OCI-LY1 (cell line): ENCODE measurements around the gene ZC2HC1C.

ENCODE experiments used
- H2AFZ ChIP-seq: fragments of 200-600 bp; sonication (generic), shearing (Covaris generic); 2 replicates; pipeline ENCODE4 v1.6.0; 2014; ENCODE audit warnings: antibody characterized with exemption, mild to moderate bottlenecking, low read length
- H3F3A ChIP-seq: fragments of 200-600 bp; sonication (generic), shearing (Covaris generic); 2 replicates; pipeline ENCODE4 v1.6.0; 2014; ENCODE audit warnings: mild to moderate bottlenecking, antibody characterized with exemption, low read length, moderate library complexity; ENCODE audit not compliant: insufficient read depth
- H3K27ac ChIP-seq: fragments of 200-600 bp; sonication (generic); 2 replicates; pipeline ENCODE4 v1.5.1; 2014; ENCODE audit warnings: low read length, mixed run types, mild to moderate bottlenecking, low read depth; ENCODE audit not compliant: poor library complexity, severe bottlenecking
- H3K27me3 ChIP-seq: fragments of 200-600 bp; sonication (generic); 2 replicates; pipeline ENCODE4 v1.6.0; 2014; ENCODE audit warnings: antibody characterized with exemption, mild to moderate bottlenecking, low read length, moderate library complexity; ENCODE audit not compliant: insufficient read depth
- H3K36me3 ChIP-seq: fragments of 200-600 bp; sonication (generic); 2 replicates; pipeline ENCODE4 v1.6.1; 2014; ENCODE audit warnings: mild to moderate bottlenecking, antibody characterized with exemption, low read length, moderate library complexity, mixed read lengths; ENCODE audit not compliant: insufficient read depth
- H3K4me1 ChIP-seq: fragments of 200-600 bp; sonication (generic); 2 replicates; pipeline ENCODE4 v1.5.1; 2014; ENCODE audit warnings: mild to moderate bottlenecking, low read length, moderate library complexity; ENCODE audit not compliant: insufficient read depth, severe bottlenecking
- H3K4me2 ChIP-seq: fragments of 200-600 bp; sonication (generic), shearing (Covaris generic); 2 replicates; pipeline ENCODE4 v1.6.1; 2014; ENCODE audit warnings: low read length
- H3K4me3 ChIP-seq: fragments of 200-600 bp; sonication (generic); 2 replicates; pipeline ENCODE4 v1.5.1; 2014; ENCODE audit warnings: low read length, low read depth, mild to moderate bottlenecking, mixed read lengths; ENCODE audit not compliant: poor library complexity, severe bottlenecking
- H3K79me2 ChIP-seq: fragments of 200-600 bp; shearing (Covaris generic); 2 replicates; pipeline ENCODE4 v1.6.1; 2016; ENCODE audit warnings: mixed run types, low read length, mixed read lengths; ENCODE audit not compliant: insufficient read depth
- H3K9ac ChIP-seq: fragments of 200-600 bp; sonication (generic), shearing (Covaris generic); 2 replicates; pipeline ENCODE4 v1.6.1; 2014; ENCODE audit warnings: mild to moderate bottlenecking, low read length, mixed read lengths
- H3K9me2 ChIP-seq: fragments of 200-600 bp; sonication (generic), shearing (Covaris generic); 2 replicates; pipeline ENCODE4 v1.6.1; 2014; ENCODE audit warnings: low read depth, mild to moderate bottlenecking, low read length, mixed read lengths
- H3K9me3 ChIP-seq: fragments of 200-600 bp; shearing (Covaris generic); 2 replicates; pipeline ENCODE4 v1.6.1; 2014; ENCODE audit warnings: low read length, mixed read lengths
- H4K20me1 ChIP-seq: fragments of 200-600 bp; sonication (generic), shearing (Covaris generic); 2 replicates; pipeline ENCODE4 v1.6.0; 2016; ENCODE audit warnings: mild to moderate bottlenecking, low read length; ENCODE audit not compliant: insufficient read depth
- EZH2 ChIP-seq: fragments of 200-600 bp; sonication (generic), shearing (Covaris generic); IDR thresholded peaks from 2 replicates; pipeline ENCODE4 v1.8.0; 2017; ENCODE audit warnings: borderline replicate concordance, mixed run types, mild to moderate bottlenecking, antibody characterized with exemption, low read length, moderate library complexity, mixed read lengths
- TF ChIP-seq, protein P1 (sequence below): fragments of 200-600 bp; sonication (generic), shearing (Covaris generic); IDR thresholded peaks from 2 replicates; pipeline ENCODE4 v1.5.1; 2017; ENCODE audit warnings: mild to moderate bottlenecking, antibody characterized with exemption, low read length, moderate library complexity, mixed read lengths

Gene ZC2HC1C

DNA sequence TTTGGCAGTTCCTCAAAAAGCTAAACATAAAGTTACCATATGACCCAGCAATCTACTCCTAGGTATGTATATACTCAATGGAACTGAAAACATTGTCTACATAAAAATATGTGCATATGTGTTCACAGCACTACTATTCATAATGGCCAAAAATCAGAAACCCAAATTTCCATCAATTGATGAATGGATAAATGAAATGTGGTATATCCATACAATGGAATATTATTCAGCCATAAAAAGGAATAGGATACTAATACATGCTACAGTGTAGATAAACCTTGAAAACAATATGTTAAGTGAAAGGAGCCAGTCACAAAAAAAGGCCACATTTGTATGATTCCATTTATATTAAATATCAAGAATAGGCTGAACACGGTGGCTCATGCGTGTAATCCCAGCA is 9.0 kb upstream of the ZC2HC1C start:
- Histone ChIP-seq H3K9ac (no peak overlapping the region), H3K27ac (no peak overlapping the region), H3F3A (no peaks in the 10 kb centered on the region), H2AFZ (no peak overlapping the region), H3K27me3 (no peaks in the 10 kb centered on the region), H3K4me3 (no peak overlapping the region), H3K4me1 (peaks cover 13% of the 10 kb centered on the region), H3K36me3 (peaks cover 37% of the 10 kb centered on the region), H3K9me3 (no peaks in the 10 kb centered on the region), H3K79me2 (peaks cover 18% of the 10 kb centered on the region; the same call in 1 of the 2 replicates), H4K20me1 (no peaks in the 10 kb centered on the region), H3K4me2 (no peak overlapping the region), H3K9me2 (no peaks in the 10 kb centered on the region)
- TF ChIP-seq EZH2: no peak
- TF ChIP-seq, protein P1, sequence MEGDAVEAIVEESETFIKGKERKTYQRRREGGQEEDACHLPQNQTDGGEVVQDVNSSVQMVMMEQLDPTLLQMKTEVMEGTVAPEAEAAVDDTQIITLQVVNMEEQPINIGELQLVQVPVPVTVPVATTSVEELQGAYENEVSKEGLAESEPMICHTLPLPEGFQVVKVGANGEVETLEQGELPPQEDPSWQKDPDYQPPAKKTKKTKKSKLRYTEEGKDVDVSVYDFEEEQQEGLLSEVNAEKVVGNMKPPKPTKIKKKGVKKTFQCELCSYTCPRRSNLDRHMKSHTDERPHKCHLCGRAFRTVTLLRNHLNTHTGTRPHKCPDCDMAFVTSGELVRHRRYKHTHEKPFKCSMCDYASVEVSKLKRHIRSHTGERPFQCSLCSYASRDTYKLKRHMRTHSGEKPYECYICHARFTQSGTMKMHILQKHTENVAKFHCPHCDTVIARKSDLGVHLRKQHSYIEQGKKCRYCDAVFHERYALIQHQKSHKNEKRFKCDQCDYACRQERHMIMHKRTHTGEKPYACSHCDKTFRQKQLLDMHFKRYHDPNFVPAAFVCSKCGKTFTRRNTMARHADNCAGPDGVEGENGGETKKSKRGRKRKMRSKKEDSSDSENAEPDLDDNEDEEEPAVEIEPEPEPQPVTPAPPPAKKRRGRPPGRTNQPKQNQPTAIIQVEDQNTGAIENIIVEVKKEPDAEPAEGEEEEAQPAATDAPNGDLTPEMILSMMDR: no peak

GRCh38 chr14:75063013-75063412 is 6.4 kb upstream of the ZC2HC1C start:
- H4K20me1 ChIP-seq: no peaks in the 10 kb centered on the region
- peak overlapping the region; percentile 11 for H3K27ac ChIP-seq
- H3K79me2 ChIP-seq: peaks cover 18% of the 10 kb centered on the region; the same call in 1 of the 2 replicates

DNA sequence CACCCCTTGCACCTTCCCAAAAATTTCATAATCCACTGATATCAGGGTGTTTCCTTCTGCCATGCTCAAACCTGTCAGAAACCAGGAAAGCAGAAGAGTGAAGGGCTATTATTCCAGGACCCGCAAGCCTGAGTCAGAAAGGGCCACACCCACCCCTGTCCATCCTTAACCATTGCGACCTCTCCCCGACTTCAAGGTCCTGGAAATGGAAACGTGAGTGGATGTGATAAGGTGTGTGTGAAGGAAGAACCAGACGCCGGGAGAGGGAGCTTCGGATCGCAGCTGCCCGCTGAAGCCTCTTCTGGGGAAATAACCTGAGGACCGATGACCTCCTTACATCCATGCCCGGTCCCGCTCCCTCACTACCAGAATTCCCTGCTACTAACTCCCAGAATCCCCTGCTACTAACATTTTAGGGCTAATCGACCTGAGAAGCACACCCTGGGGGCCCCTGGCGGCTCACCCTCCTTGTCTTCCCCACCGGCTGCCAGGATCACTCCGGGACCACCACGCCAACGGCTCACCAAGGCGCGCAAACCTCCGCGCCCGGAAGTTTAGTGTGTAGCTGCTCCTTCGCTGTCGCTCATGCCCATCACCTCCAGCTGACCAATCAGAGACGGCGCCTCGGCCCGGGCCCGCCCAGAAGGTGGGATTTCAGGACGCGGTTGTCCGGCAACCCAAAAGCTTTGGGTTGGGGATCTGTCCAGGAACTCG is 5.8 kb upstream of the ZC2HC1C start, which contains the start of gene ACYP1:
Gene ACYP1, minus strand, starts transcription at position 534 of the 714 bp plus-strand sequence. Its CDS starts 471 bp downstream, at position 63.
- H3K9me2 ChIP-seq: no peaks in the 10 kb centered on the region
- H3K36me3 ChIP-seq: peaks cover 27% of the 10 kb centered on the region
- peak within 1 kb of the TSS; percentile 97 for H3K4me2 ChIP-seq
- no peak within 1 kb of the TSS for H2AFZ ChIP-seq
- no peaks in the 10 kb centered on the region for H3F3A ChIP-seq
- no peaks in the 10 kb centered on the region for H3K9me3 ChIP-seq
- peaks cover 30% of the 10 kb centered on the region for H3K4me1 ChIP-seq
- no peaks in the 10 kb centered on the region for H3K27me3 ChIP-seq
- H3K27ac ChIP-seq: peak within 1 kb of the TSS; percentile 11
- H3K79me2 ChIP-seq: peaks cover 18% of the 10 kb centered on the region; the same call in 1 of the 2 replicates
- no peaks in the 10 kb centered on the region for H4K20me1 ChIP-seq
- TF ChIP-seq, protein P1: no peak
- TF ChIP-seq EZH2: no peak
- peak within 1 kb of the TSS; percentile 88 for H3K9ac ChIP-seq
- H3K4me3 ChIP-seq: peak within 1 kb of the TSS; percentile 89

More at GRCh38 chr14:75063013-75063412, 6.4 kb upstream of the ZC2HC1C start:
- Histone ChIP-seq H3K4me2 (peak overlapping the region; percentile 97), H3F3A (no peaks in the 10 kb centered on the region), H2AFZ (no peak overlapping the region), H3K9me3 (no peaks in the 10 kb centered on the region), H3K9me2 (no peaks in the 10 kb centered on the region), H3K36me3 (peaks cover 31% of the 10 kb centered on the region), H3K27me3 (no peaks in the 10 kb centered on the region), H3K4me1 (peaks cover 24% of the 10 kb centered on the region), H3K4me3 (peak overlapping the region; percentile 89), H3K9ac (peak overlapping the region; percentile 88)
- TF ChIP-seq, protein P1: no peak
- TF ChIP-seq EZH2: no peak
